ENCODE data around the gene FFAR3.
"Not testable (repeated sequence)": the region's sequence is repeated elsewhere in the genome, so short reads cannot be mapped to it uniquely, and the experiment has no call there.

FFAR3 gene

GRCh38 chr19:35351411-35352176 is 6.7 kb upstream of the FFAR3 start:
- DNase-seq (ENCODE audit: low read depth): no peak

- no peak for DNase-seq (ENCODE audit: low read depth)
These were observed 6.1 kb upstream of the FFAR3 start for GRCh38 chr19:35352177-35352447.

DNA sequence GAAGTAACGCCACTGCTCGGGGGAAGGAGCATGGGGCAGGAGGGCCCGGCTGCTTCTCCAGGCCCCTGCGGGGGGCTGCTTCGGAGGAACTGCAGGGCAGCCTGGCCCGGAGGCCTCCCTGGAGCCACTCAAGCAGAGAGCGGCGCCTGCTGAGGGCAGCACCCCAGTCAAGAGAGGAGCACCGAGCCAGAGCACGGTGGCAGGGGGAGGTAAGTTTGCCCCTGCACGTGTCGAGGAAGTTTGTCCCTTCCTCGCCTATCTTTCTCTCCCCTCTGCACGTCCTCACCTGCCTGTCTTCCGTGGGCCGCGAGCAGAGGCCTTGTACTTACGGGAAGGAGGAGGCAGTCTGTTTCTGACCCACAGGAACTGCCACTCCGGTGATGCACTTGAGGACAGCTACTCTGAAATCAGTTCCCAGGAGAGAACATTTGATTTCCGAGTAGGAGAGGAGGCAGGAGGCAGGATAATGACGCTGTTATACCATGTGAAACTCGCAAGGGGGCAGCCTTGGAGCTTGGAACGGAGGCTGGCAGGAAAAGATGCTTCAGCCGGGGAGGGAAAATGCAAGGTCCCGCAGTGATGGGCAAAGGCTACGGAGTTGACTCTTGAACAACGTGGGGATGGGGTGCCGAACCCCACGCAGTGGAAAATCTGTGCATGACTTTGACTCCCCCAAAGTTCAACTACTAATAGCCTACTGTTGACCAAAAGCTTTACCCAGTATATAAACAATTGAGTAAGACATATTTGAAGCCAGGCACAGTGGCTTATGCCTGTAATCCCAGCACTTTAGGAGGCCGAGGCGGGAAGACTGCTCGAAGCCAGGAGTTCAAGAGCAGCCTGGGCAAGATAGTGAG is 5.6 kb upstream of the FFAR3 start:
- DNase-seq (ENCODE audit: low read depth): peak; percentile 50

- DNase-seq (ENCODE audit: low read depth): no peak
These were observed 4.6 kb upstream of the FFAR3 start for GRCh38 chr19:35353635-35354034.

DNA sequence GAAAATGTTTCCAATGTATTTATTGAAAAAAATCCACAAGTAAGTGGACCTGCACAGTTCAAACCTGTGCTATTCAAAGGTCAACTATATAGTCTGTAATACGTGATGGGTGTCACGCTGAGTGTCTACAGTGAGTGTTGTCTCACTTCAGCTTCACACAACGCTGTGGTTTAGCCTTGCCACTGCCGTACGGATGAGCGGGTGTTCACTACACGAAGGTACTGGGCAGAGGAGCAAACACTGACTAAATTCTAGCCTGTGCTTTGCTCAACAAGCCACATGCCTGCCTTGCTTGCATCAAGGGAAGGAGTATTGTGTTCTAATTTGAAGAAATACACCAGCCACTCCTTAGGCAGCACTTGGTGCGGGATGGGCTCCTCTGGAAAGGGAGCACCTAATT is 3.4 kb upstream of the FFAR3 start:
- no peak for DNase-seq (ENCODE audit: low read depth)

DNA sequence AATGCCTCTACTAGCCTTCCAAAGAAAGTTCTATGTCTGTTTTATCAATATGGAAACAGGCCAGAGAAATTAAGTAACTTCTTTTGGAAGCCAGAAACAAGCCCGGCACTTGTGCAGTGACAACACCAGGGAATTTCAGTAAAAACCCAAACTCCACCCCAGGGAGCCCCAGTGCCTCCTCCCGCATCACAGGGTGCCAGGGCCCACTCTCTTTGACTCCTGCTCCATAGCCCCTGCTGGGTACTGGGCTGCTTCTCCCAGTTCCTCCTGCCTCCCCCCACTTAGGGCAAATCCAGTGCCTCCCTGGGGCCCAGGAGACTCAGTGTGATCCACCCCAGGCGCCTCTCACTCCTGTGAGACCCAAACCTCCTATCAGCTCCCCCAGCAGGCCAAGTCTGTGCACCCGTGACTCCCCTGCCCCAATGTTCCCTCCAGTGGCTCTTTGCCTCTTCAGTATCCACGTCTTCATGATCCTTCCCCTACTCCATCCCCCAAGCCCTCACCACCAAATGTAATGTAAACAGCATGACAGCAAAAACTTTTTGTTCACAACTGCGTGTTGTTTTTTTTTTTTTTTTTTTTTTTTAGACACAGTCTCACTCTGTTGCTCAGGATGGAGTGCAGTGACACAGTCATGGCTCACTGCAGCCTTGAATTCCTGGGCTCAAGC is 2.3 kb upstream of the FFAR3 start:
- no peak for DNase-seq (ENCODE audit: low read depth)

DNA sequence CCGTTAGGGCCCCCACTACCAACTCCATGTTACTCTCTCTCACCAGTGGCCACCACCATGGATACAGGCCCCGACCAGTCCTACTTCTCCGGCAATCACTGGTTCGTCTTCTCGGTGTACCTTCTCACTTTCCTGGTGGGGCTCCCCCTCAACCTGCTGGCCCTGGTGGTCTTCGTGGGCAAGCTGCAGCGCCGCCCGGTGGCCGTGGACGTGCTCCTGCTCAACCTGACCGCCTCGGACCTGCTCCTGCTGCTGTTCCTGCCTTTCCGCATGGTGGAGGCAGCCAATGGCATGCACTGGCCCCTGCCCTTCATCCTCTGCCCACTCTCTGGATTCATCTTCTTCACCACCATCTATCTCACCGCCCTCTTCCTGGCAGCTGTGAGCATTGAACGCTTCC is 574 bp downstream of the FFAR3 start:
- DNase-seq (ENCODE audit: low read depth): not testable (repeated sequence)

DNA sequence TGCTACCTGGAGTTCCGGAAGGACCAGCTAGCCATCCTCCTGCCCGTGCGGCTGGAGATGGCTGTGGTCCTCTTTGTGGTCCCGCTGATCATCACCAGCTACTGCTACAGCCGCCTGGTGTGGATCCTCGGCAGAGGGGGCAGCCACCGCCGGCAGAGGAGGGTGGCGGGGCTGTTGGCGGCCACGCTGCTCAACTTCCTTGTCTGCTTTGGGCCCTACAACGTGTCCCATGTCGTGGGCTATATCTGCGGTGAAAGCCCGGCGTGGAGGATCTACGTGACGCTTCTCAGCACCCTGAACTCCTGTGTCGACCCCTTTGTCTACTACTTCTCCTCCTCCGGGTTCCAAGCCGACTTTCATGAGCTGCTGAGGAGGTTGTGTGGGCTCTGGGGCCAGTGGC is 1.1 kb downstream of the FFAR3 start:
- DNase-seq (ENCODE audit: low read depth): not testable (repeated sequence)

DNA sequence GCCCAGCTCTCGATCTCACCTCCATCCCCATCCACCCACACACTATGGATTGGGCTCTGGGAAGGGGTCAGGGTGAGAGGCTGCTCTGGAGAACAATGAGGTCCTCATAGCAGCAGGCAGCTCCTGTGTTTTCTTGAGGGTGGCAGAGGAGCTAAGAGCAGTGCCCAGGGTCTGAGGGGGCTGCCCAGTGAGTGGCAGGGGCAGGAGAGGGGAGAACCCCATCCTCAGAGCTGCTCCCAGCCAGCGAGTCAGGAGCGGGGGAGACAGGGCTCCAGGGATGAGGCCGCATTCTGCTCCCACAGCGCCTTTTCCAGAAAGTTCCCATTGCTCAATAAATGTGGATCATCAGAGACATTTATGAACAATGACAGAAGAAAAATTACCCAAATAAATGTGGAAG is 1.8 kb downstream of the FFAR3 start:
- DNase-seq (ENCODE audit: low read depth): not testable (repeated sequence)

GRCh38 chr19:35360880-35361420 is 2.7 kb downstream of the FFAR3 start:
- DNase-seq (ENCODE audit: low read depth): no peak

- no peak for DNase-seq (ENCODE audit: low read depth)
These were observed 4.2 kb downstream of the FFAR3 start for GRCh38 chr19:35362261-35363000.

GRCh38 chr19:35363001-35363590 is 4.8 kb downstream of the FFAR3 start:
- no peak for DNase-seq (ENCODE audit: low read depth)

- no peak for DNase-seq (ENCODE audit: low read depth)
These were observed 5.6 kb downstream of the FFAR3 start for GRCh38 chr19:35363711-35364425.

GRCh38 chr19:35365303-35365702 is 7.0 kb downstream of the FFAR3 start:
- DNase-seq (ENCODE audit: low read depth): no peak

DNA sequence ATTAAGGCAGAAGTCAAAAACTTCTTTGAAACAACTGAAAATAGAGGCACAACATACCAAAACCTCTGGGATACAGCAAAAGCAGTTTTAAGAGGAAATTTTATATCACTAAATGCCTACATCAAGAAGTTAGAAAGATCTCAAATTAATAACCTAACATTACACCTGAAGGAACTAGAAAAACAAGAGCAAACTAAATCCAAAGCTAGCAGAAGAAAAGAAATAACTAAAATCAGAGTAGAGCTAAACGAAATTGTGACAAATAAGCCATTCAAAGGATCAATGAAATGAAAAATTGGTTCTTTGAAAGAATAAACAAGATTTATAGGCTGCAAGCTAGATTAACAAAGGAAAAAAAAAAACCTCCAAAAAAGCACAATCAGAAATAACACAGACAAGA is 10.1 kb downstream of the FFAR3 start:
- no peak for DNase-seq (ENCODE audit: low read depth)

- DNase-seq (ENCODE audit: low read depth): no peak
These were observed 11.3 kb downstream of the FFAR3 start for GRCh38 chr19:35369522-35369921.

DNA sequence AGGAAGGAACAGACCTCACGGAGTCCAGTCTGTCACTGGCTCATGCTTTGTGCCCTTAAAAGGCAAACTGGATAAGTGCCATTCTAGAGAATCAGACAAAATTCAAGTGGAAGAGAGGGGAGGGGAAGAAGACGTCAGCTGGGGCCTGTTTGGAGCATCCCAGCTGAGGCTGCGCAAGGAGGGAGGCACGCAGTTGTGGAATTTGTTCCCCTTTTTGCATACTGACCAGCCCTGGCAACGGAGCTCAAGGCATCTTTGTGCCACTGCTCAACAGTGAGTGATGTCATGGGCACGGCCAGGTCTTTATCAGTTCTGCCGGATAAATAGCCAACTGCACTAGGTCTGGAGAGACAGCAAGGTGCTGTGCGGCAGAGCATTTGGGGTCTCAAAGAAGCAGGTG is 12.5 kb downstream of the FFAR3 start, which contains the start of gene GPR42:
Gene GPR42 (plus strand): TSS at position 347 of the 400 bp plus-strand sequence. CDS start 292 bp downstream, outside the sequence.
- no peak for DNase-seq (ENCODE audit: low read depth)

GRCh38 chr19:35373492-35373891 is 15.2 kb downstream of the FFAR3 start:
- DNase-seq (ENCODE audit: low read depth): no peak

GRCh38 chr19:35374031-35374430 is 15.8 kb downstream of the FFAR3 start:
- DNase-seq (ENCODE audit: low read depth): not testable (repeated sequence)

GRCh38 chr19:35375505-35376307 is 17.4 kb downstream of the FFAR3 start:
- DNase-seq (ENCODE audit: low read depth): no peak
